DOHH2 (cell line): Measurements from ENCODE around the gene STUM.

Source experiments
- EZH2phosphoT487 ChIP-seq: fragments of 200-600 bp; sonication (generic); IDR thresholded peaks from 2 replicates; pipeline ENCODE4 v1.6.1; 2017; ENCODE audit warnings: borderline replicate concordance, mild to moderate bottlenecking, antibody characterized with exemption, low read length, moderate library complexity, mixed read lengths
- TF ChIP-seq, protein P1 (sequence below): fragments of 200-600 bp; sonication (generic); IDR thresholded peaks from one replicate; pipeline ENCODE4 v1.5.1; 2014; ENCODE audit warnings: antibody characterized with exemption, mild to moderate bottlenecking, low read depth, low read length; ENCODE audit not compliant: poor library complexity, severe bottlenecking

DNA sequence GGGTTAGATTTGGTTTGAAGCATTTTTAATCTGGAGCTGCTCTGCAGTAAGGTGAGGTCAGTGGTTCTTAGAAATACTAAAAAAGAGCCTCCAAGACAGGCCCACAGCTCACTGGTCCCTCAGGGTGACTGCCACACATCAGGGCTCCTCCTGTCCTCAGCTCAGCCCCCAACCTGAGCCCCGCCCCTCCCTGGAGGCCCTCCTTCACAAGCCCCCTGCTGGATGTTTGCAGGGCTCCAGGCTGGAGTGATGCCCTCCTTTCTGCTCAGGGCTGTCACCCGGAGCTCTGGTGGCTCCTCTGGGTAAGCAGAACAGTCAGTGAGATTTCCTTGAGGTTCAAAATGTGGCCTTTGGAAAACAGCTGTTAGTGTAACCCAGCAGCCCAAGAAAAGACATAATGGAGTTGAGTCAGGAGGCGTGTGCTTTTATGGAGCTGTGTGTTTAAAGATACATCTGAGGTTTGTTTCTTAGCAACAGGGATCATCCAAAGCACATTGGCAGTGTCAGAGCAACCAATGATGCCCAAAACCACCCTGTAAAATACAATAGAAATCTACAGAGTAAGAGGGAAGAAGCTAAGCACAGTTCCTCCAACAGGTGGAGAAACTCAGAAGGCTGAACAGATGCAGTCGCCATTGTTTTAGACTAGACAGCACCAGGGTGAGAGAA, 21.4 kb downstream of the STUM start:
- TF ChIP-seq, protein P1, sequence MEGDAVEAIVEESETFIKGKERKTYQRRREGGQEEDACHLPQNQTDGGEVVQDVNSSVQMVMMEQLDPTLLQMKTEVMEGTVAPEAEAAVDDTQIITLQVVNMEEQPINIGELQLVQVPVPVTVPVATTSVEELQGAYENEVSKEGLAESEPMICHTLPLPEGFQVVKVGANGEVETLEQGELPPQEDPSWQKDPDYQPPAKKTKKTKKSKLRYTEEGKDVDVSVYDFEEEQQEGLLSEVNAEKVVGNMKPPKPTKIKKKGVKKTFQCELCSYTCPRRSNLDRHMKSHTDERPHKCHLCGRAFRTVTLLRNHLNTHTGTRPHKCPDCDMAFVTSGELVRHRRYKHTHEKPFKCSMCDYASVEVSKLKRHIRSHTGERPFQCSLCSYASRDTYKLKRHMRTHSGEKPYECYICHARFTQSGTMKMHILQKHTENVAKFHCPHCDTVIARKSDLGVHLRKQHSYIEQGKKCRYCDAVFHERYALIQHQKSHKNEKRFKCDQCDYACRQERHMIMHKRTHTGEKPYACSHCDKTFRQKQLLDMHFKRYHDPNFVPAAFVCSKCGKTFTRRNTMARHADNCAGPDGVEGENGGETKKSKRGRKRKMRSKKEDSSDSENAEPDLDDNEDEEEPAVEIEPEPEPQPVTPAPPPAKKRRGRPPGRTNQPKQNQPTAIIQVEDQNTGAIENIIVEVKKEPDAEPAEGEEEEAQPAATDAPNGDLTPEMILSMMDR = peak; percentile 66
- TF ChIP-seq EZH2phosphoT487 = no peak
